HG02970 (cell line): Measurements from ENCODE around the gene GCDH.
A peak's percentile ranks its signal among the peaks of the same experiment; 100 is the strongest.
"Not testable (repeated sequence)": the region's sequence is repeated elsewhere in the genome, so short reads cannot be mapped to it uniquely, and the experiment has no call there.

Source experiments
- ATAC-seq: cut with Tn5 transposase; IDR thresholded peaks from one replicate; pipeline ENCODE4 v1.9.1; 2021; ENCODE audit warnings: mild to moderate bottlenecking, moderate library complexity, moderate number of reproducible peaks; ENCODE audit not compliant: unreplicated experiment, low FRiP score

Gene GCDH

DNA sequence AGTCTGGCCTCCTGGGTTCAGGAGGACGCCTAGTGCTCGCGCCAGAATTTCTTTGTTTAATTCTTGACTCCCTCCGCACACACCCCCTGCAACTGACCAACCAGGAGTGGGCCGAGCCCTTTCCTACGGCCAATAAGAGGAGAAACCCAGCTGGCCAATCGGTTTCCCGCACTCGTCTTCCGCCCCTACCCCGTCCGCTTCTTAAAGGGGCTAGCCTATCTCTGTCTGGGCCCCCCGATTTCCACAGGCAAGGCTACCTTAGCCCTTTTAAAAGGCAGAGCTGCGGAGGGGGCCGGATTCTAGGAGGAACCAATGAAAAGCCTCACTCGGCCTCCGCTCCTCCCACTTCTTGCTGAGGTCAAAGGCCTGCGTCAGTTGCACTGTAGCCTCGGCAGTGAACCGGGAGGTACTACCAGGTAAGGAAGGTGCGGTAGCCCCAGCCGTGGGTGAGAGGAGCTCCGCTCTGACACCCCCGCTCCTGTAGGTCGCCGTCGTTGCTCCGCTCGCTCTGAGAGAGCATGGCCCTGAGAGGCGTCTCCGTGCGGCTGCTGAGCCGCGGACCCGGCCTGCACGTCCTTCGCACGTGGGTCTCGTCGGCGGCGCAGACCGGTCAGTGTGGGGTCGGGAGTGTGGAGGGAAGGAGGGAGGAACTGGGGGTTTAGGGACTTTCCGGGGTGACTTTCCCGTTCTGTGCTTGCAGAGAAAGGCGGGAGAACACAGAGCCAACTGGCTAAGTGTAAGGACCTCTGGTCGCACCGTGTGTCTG, at the start of gene GCDH:
Gene GCDH (plus strand): TSS at position 374 of the 766 bp plus-strand sequence. CDS start 145 bp downstream, at position 519.
- peak; percentile 95 for ATAC-seq

DNA sequence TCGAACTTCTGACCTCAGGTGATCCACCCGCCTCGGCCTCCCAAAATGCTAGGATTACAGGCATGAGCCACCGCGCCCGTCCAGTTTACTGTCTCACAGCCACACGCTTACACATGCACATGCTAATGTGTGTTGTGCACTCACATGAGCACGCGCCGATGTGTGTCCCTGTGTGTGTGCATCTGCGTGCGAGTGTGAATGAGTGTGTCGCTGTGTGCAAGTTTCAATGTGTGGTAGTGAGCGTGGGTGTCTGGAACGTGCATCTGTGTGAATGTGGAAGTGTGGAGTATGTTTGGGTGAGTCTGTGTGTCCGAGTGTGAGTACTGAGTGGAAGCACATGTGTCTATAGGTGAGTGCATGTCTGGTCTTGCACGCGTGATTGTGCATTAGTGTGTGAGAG, 48.4 kb upstream of the GCDH start:
- ATAC-seq, result no peak

DNA sequence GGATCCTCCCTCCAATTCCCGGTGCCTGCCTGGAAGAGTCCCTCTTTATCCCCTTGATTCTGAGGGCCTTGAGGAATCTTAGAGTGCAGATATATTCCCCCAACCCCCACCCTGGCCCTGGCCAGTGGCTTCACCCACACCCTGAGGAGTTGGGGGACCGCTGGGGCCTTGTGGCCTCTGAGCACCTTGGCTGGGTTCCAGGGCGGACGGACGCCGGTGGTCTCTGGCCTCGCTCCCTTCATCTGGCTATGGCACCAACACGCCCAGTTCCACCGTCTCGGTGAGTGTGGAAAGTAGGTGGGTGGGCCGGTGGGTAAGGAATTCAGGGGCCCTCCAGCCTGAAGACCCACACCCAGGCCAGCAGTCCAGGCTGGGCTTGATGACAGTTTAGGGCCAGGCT, 47.6 kb upstream of the GCDH start:
- no peak for ATAC-seq

DNA sequence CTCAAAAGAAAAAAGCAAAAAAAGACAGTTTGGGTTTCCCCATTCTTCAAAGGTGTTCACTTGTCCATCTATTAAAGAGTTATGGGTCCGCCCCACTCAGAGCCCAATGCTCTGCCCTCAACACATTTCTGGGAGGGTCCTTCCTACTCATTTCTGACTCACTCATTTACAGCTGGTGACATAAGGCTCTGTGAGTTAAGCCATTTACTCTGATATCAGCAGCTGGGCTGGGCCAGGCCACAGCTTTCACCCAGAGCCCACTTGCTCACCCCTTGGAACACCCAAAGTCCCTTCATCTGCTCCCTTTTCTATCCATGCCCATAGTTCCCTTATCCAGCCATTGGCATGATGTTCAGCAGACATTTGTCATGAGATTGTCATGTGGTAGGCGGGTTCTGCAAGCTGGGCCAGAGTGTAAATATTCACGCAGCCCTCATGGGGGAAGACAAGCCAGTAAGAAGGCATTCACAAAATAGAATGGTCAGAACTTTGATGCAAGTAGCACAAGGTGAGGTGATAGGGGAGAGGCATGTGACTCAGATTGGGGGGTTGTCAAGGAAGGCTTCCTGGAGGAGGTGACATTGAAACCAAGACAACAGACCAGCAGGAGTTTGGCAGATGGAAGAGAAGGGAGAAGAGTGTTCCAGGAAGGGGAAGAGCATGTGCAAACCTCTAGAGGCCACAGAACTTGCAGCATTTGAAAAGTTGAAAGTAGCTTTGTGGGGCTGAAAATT, 46.8 kb upstream of the GCDH start:
- no peak for ATAC-seq

DNA sequence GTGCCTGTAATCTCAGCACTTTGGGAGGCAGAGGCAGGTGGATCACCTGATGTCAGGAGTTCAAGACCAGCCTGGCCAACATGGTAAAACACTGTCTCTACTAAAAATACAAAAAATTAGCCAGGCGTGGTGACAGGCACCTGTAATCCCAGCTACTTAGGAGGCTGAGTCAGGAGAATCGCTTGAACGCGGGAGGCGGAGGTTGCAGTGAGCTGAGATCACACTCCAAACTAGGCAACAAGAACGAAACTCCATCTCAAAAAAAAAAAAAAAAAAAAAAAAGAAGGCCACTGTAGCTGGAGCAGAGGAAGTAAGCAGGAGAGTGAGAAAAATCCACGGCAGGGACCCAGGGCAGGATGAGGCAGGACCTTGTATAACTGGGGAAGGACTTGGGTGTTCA, 44.3 kb upstream of the GCDH start:
- ATAC-seq, result not testable (repeated sequence)

DNA sequence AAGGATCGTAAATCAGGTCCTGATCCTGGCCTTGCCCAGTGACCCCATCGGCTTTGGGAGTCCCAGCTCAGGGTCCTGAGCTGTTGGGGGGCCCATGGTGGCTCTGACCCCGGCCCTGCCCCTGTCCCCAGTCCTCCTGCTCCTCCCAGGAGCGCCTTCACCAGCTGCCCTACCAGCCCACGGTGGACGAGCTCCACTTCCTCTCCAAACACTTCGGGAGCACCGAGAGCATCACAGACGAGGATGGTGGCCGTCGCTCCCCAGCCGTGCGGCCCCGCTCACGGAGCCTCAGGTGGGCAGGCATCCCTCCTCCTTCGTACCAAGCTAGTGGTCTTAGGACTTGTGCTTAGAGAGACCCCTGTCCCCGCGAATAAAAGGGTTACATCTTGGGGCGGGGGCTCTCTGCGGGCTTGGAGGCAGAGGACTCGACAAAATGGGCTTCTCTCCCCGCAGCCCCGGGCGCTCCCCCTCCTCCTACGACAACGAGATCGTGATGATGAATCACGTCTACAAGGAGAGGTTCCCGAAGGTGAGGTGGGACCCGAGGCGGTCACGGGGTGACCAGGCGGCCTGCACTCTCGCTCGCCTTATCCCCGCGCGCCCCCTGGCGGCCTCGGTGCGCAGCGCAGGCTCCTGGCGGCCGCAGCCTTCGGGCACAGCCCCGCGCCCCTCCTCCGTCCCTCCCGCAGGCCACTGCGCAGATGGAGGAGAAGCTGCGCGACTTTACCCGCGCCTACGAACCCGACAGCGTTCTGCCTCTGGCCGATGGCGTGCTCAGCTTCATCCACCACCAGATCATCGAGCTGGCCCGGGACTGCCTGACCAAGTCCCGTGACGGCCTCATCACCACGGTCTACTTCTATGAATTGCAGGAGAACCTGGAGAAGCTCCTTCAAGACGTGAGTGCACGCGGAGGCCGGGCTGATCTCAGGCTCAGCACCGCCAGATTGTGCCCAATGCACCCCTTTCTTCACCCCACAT, 43.5 kb upstream of the GCDH start:
- ATAC-seq, result no peak

DNA sequence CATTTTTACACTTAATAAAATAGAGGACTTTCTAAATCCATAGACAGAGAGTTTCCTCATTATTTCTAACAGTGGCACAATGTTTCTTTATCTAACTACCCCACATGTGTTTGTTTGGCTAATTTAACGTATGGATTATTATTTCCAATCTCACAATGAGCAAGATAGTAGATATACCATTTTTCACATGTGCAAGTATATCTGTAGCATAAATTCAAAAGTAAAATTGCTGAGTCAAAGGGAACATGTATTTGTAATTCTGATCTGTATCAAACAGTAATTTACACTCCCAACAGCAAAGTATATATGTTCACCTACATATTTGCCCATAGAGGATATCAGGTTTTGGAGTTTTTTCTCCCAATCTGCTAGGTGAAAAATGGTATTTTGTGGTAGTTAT, 34.3 kb upstream of the GCDH start:
- no peak for ATAC-seq

DNA sequence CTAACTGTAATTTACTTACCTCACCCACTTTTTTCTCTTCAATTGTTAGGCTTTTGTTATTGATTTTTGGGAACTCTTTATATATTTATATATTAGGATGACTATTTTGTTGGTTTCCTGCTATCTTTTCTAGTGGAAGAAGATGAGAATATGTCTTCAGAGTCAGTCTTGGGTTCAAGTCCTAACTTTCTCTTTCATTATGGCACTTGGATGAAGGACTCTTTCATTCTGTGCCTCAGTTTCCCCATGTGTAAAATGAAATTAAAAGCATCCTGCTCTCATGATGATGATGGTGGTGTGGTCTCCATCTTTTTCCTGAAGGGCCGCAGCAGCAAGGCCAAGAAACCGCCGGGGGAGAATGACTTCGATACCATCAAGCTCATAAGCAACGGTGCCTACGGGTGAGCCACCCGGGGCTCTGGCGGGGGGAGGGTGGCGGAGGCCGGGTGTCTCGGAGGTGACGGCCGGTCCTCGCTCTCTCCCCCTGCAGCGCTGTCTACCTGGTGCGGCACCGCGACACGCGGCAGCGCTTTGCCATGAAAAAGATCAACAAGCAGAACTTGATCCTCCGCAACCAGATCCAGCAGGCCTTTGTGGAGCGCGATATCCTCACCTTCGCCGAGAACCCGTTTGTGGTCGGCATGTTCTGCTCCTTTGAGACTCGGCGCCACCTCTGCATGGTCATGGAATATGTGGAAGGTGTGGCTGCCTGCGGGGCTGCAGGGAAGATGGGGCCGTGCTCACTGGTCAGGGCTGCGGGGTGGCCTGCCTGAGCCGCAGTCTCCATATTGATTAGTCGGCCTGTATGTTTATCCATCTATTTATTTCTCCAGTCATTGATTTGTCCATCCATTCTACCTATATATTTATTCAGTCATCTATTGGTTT, 32.7 kb upstream of the GCDH start:
- no peak for ATAC-seq

DNA sequence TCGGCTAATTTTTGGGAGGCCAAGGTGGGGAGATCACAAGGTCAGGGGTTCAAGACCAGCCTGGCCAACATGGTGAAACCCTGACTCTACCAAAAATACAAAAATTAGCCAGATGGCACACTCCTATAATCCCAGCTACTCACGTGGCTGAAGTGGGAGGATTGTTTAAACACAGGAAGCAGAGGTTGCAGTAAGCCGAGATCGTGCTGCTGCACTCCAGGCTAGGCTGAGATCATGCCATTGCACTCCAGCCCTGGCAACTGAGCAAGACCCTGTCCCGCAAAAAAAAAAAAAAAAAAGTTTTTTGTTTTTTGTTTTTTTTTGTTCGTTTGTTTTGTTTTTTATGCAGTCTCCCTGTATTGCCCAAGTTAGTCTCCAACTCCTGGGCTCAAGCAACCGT, 31.4 kb upstream of the GCDH start:
- no peak for ATAC-seq

DNA sequence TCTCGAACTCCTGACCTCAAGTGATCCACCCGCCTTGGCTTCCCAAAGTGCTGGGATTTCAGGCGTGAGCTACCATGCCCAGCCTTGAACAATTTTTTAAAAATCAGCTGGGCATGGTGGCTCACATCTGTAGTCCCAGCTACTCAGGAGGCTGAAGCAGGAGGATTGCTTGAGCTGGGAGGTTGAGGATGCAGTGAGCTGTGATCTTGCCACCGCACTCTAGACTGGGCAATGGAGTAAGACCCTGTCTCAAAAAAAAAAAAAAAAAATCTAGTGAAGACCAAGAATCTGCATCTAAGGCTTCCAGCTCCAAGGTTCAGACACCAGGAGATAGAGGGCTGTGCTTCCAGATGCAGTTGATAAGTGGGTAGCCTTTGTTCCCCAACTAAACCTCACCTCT, 26.8 kb upstream of the GCDH start:
- ATAC-seq, result no peak

DNA sequence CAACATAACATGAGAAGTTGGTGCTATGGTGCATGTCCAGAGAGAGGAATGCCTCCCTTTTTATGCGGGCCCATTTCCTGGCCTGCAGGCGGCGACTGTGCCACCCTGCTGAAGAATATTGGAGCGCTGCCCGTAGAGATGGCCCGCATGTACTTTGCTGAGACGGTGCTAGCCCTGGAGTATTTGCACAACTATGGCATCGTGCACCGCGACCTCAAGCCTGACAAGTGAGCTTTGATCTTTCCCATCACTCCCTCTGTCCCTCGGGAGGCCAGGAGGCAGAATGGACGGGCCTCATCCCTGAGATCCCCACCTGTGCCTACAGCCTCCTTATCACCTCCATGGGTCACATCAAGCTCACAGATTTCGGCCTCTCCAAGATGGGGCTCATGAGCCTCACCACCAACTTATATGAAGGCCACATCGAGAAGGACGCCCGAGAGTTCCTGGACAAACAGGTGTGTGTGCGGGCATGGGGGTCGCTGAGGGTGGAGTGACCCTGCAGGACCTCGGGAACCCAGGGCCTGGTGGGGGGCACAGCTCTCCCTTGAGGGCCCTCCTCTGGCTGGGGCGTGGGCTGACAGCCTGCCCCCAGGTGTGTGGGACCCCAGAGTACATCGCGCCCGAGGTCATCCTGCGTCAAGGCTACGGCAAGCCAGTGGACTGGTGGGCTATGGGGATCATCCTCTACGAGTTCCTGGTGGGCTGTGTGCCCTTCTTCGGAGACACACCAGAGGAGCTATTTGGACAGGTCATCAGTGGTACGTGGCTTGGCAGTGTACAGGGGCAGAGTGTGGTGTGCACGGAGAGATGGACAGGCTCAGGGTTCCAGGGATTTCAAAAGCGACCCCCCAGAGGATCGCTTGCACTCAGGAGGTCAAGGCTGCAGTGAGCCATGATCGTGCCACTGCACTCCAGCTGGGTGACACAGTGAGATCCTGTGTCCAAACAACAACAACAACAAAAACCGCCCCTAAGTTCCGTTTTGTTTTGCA, 25.9 kb upstream of the GCDH start:
- ATAC-seq, result no peak

DNA sequence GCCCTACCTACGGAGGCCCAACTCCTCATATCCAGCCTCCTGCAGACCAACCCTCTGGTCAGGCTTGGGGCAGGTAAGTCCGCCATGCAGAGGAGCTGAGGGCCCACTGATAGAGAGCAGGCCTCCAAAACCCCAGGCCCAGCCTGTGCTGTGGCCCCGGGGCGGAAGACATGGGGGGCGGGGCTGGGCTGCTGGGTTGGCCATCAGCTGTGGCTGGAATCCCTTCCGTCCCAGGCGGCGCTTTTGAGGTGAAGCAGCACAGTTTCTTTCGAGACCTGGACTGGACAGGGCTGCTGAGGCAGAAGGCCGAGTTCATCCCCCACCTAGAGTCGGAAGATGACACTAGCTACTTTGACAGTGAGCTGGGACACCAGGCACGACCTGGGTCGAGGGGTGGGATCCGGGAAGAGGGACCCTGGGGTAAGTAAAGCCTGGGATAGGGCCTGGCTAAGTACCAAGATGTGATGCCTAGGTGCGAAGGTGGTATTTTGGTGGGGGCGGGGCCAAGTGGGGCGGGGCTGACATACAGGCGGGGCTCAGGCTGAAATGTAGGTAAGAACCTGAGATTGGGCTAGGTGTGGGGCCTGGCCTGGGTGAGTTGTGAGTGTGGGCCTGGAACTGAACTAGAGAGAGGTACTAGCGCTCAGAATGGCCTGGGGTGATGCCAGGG, 25.1 kb upstream of the GCDH start:
- no peak for ATAC-seq

DNA sequence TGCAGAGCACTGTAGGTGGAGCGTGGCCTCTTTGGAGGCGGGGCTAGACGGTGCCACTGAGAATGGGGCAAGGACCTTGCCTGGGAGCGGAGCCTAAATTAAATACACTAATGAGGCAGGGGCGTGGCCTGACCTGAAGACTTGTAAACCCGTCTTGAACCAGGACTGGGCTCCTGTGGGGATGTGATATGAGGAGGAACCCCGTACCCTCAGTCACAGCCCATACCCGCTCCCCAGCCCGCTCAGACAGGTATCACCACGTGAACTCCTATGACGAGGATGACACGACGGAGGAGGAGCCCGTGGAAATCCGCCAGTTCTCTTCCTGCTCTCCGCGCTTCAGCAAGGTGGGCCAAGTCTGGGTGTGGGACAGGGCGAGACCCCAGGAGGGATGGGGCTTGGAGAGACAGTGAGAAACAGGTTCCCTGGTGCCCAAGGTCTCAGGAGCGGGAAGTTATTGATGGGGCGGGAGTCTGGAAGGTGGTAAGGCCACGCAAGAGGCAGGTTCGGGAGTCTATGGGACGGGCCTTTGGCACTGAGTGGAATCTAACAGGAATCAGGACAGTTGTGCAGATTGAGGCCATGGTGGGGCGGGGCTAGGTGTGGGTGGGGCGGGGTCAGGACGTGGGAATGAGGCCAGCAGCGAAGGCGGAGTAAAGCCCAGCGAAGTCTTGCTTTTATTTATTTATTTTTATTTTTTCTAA, 24.4 kb upstream of the GCDH start:
- no peak for ATAC-seq

DNA sequence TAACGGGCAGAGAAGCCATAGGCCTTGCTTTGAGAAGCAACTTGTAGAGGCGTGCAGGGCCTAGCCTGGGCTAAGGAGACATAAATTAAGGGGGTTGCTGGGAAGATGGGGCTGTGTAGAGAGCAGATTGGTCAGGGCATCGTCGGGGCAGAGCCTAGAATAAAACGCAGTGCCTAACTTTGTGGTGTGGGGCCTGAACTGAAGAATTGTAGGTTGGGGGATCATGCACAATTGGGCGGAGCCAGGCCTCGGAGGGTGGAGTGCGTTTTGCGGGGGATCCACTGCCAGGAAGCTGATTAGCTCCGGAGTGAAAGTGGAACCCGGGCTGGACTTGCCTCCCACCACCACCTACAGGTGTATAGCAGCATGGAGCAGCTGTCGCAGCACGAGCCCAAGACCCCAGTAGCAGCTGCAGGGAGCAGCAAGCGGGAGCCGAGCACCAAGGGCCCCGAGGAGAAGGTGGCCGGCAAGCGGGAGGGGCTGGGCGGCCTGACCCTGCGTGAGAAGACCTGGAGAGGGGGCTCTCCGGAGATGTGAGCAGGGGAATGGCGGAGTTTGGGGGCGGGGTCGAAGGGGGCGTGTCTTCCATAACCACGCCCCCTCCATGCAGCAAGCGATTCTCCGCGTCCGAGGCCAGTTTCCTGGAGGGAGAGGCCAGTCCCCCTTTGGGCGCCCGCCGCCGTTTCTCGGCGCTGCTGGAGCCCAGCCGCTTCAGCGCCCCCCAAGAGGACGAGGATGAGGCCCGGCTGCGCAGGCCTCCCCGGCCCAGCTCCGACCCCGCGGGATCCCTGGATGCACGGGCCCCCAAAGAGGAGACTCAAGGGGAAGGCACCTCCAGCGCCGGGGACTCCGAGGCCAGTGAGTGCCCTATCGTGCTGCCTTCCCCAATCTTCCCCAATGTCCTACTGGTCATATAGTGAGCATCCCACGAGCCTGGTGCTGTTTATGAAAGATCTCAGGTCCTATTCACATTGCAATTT, 23.6 kb upstream of the GCDH start:
- no peak for ATAC-seq

DNA sequence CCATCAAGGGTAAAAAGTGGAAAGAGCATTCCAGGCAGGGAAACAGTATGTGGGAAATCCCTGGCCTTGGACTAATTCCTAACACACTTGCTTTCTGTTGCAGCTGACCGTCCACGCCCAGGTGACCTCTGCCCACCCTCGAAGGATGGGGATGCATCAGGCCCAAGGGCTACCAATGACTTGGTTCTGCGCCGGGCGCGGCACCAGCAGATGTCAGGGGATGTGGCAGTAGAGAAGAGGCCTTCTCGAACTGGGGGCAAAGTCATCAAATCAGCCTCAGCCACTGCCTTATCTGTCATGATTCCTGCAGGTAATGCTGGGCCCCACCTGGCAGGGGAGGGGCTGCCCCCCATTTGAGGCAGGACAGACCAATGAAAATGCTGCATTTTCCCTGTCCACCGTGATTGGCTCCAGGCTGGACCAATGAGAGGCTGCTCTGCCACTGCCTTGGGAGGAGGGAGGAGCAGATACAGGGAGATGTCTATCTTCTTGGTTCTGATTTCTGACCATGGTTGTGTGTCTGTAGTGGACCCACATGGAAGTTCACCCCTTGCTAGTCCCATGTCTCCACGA, 22.3 kb upstream of the GCDH start:
- no peak for ATAC-seq

DNA sequence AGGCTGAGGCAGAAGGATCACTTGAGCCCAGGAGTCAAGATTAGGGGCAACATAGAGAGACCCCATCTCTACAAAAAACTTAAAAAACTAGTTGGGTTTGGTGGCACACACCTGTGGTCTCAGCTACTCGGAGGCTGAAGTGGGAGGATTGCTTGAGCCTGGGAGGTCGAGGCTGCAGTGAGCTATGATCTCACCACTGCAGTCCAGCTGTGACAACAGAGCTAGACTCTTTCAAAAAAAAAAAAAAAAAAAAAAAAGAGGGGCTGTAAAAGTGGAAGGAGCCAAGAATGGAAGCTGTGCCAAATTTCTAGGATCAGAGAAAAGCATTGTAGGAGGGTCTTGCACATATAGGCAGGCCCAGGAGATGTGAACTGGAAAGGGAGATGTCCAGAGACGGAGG, 19.3 kb upstream of the GCDH start:
- no peak for ATAC-seq
